ENCODE measurements around the gene ARHGEF7.

ARHGEF7 gene

DNA sequence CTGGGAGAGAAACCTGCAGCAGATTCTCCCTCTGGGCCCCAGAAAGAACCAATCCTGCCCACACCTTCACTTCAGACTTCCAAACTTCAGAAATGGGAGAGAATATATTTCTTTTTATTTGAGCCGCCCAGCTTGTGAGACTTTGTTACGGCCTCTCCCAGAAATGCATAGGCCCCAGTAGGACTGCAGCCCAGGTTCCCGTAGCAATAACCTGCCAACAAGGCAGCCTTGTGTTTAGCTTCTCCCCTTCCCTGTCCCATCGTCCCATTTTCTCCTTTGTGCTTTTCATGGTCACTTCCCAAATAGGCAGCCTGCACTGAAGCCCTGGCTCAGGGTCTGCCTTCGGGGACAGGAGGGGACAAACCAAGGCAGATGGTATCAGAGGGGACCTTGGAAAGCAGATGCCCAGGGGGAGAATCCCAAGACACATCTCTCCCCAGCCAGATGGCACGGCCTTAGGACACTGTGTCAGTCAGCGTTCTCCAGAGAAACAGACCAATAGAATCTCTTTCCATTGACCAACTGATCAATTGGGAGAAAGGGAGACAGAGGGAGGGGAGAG is 3.7 kb upstream of the ARHGEF7 start:
- no peak for DNase-seq

DNA sequence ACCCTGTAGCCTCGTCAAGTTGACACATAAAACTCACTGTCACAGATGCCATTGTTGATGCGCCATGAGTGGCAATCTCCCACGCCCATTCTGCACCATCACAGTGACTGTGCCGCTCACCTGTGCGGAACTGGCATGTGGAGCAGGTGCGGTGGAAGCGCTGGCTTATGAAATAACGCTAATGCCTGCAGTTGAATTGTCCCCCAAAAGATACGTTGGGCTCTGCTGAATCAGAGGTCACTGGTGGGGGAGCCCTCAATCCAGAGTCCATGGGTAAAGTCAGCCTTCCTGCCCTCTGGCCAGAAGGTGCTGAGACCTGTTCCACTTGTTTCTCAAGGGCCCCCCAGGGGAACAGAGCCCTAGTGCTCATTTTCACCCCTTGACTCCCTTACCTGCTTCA is 2.9 kb upstream of the ARHGEF7 start:
- DNase-seq: no peak

DNA sequence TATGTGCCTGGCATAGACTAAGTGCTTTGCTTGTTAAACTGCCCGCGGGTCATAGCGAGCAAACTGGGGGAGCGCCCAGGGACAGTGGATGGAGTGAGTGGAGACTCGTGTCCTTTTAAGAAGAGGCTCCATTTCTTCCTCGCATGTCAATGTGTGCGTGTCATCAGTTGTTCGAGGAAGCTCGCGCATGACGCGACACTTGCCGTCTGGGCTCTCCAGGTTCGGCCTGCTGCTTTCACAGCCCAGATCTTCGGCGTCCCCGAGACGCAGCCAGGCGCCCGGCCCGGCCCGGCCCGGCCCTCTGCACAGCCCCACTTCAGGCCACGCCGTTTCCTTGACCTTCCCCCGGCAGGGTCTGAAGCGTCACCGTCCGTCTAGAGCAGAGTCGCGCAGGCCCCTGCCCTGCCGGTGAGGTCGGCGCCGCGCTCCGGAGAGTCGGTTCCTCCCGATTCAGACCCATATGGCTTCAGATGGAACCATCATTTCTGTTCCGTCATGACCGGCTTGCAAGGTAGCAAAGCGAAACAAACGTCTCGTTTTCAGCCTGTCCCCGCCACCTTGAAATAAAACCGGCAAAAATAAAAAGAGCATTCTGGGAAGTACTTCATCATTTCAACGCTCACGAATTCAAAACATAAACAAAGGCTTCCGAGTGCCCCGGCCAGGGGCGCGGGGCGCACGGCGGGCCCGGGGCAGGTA is 599 bp upstream of the ARHGEF7 start:
- DNase-seq: no peak

- DNase-seq: no peak
Observed at GRCh38 chr13:111115965-111116521, 933 bp downstream of the ARHGEF7 start.

GRCh38 chr13:111116856-111117255 is 1.7 kb downstream of the ARHGEF7 start:
- DNase-seq: no peak

GRCh38 chr13:111117289-111117688 is 2.2 kb downstream of the ARHGEF7 start:
- no peak for DNase-seq

DNA sequence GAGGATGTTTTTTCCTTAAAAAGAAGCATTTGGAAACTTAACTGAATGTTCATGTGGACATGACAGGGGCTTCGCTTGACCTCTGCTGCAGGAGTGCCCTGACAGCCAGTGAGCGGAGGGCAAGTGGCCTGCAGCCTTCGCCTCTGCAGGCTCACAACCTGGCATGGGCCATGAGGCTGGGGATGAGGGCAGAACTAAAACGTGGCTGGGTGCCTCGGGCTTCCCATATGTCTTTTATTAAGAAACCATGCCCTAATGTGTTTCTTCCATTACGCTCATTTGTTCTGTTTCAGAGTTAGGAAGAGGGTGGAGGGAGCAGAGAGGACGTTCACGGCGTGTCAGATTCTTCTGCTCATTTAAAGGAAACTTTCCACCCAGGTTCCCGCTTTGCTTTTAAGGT is 2.9 kb downstream of the ARHGEF7 start:
- no peak for DNase-seq

- no peak for DNase-seq
Observed at GRCh38 chr13:111118898-111119607, 3.9 kb downstream of the ARHGEF7 start.

GRCh38 chr13:111119966-111120365 is 4.9 kb downstream of the ARHGEF7 start:
- DNase-seq: no peak

DNA sequence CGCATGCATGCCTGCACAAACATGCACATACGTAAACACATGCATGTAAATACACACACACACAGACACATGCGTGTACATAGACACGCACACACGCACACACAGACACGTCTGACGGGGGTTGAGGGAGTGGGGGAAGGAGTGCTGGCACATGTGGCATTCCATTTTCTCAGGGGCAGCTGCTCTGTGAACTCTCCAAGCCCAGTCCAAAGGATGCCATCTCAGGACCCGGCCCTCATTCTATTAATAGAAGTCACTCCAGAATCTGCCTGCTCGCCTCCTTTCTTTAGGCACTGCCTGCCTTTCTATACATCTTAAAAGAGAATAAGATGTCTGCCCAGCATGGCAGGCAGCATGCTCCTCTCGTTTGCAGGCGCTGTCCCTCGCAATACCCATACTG is 5.3 kb downstream of the ARHGEF7 start:
- no peak for DNase-seq

DNA sequence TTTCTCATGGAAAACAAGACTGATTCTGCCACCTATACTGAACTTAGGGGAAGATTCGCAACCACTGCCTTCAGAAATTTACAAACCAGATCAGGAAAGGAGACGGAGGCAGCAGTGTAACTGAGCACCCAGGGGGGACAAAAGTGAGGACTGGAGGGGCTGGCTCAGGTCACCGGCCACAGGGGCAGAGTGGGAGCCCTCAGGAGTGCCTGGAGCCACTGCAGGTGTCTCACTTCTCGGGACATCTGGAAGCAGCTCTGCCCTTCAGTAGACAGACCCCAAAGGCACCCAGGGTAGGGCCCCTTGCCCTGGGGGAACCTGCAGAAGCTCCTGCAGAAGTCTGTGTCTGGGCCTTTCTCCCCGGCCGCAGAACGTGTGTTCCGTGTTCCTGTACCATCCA is 5.8 kb downstream of the ARHGEF7 start:
- DNase-seq: no peak

- no peak for DNase-seq
Observed at GRCh38 chr13:111121506-111121905, 6.4 kb downstream of the ARHGEF7 start.

GRCh38 chr13:111122056-111122455 is 6.9 kb downstream of the ARHGEF7 start:
- no peak for DNase-seq

DNA sequence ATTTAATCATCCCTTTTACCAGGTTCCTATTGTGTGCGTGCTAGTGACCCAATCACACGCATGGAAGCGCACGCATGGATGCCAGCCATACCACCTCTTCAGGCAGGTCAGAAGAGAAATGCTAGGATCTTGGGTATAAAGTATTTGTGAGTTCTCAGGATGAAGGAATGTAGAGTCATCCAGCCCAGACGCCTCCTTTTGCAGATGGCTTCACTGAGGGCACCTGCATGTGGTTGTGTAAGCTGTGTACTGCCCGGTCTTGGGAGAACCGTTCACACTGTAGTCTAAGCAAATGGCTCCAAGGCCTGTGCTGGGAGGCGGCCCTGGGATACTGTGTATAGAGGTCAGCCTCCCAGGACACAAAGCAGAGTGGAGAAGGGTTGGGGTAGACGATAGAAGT is 7.5 kb downstream of the ARHGEF7 start:
- DNase-seq: no peak

- DNase-seq: no peak
Observed at GRCh38 chr13:111123221-111123620, 8.1 kb downstream of the ARHGEF7 start.

- DNase-seq: no peak
Observed at GRCh38 chr13:111123649-111124048, 8.5 kb downstream of the ARHGEF7 start.

GRCh38 chr13:111126509-111126908 is 11.4 kb downstream of the ARHGEF7 start:
- DNase-seq: no peak

DNA sequence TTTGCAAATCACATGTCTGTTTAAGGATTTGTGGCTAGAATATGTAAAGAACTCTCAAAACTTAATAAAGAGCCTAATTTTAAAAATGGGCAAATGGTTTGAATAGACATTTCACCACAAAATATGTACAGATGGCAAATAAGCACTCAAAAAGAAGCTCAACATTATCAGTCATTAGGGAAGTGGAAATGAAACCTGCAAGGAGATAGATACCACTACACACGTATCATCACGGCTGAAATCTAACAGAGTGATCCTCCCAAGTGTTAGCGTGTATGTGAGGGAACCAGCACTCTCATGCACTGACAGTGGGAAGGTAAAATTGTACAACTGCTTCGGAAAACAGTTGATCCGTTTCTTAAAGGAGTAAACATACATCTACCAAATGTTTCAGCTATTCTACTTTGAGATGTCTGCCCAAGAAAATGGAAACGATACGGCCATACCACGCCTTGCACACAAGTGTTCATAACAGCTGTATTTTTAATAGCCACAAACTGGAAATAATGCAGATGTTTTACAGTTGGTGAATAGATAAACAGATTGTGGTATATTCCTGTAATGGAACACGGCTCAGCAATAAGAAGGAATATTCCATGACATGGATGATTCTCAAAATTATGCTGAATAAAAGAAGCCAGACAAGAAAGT is 14.5 kb downstream of the ARHGEF7 start:
- no peak for DNase-seq

- no peak for DNase-seq
Observed at GRCh38 chr13:111130116-111130508, 15.0 kb downstream of the ARHGEF7 start.

GRCh38 chr13:111131048-111131447 is 15.9 kb downstream of the ARHGEF7 start:
- no peak for DNase-seq

DNA sequence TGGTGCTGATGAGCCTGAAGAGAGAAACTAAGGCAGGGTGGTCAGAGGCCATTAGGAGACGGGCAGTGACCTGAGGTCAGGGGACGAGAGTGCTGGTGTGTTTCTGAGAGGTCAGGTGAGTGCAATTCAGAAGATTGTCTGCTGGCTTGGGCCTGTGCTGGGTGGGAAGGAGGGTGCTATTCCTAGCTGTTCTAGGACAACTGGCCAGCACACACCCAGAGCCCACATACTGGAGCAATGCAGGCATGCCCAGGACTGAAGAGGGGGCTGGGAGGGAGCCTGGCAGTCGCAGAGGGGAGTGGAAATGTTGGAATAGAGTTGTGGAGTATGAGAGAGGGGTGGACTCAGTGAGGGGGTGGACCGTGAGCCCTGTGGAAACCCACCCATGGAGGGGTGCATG is 16.5 kb downstream of the ARHGEF7 start:
- DNase-seq: no peak

DNA sequence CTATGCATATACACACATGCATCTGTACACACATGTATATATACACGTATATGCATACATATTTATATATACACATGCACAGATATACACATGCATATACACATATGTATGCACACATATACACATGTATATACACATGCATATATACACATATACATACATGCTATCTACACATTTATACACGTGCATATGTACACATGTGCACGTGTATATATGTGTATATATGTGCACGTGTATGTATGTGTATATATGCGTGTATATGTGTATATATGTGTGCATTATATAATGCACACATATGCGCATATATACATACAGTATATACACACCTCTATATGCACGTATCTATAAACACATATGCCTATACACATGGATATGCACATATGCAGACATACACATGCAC is 17.8 kb downstream of the ARHGEF7 start:
- DNase-seq: no peak

DNA sequence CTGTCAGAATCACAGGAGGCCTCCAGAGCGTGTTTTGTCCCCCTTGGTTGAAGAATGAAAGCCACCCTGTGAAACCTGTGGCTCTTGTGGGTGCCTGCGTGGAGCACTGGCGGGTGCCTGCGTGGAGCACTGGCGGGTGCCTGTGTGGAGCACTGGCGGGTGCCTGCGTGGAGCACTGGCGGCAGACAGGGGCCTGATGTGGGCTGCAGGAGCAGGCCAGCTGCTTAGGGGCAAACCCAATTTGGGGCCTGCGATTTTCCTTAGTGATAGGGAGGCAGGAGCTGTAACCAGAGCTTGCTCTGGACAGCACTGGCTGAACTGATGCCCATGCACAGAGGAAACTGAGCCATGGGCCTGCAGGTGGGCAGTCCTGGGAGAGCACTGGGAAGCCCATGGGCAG is 24.3 kb downstream of the ARHGEF7 start:
- no peak for DNase-seq

Measured in NCI-H187 treated with DMSO at 0.1 percent for 48 hours (cell line).